KOPT-K1 (cell line): ENCODE data around the gene TCOF1.

Source experiments
- H3K27ac ChIP-seq: fragments of 200-600 bp; sonication (generic); 2 replicates; pipeline ENCODE4 v1.5.1; 2016; ENCODE audit warnings: antibody characterized with exemption, mild to moderate bottlenecking, low read depth, low read length; ENCODE audit not compliant: poor library complexity, severe bottlenecking
- H3K36me3 ChIP-seq: fragments of 200-600 bp; sonication (generic); 2 replicates; pipeline ENCODE4 v1.5.1; 2017; ENCODE audit warnings: antibody characterized with exemption, mild to moderate bottlenecking, low read length, moderate library complexity; ENCODE audit not compliant: insufficient read depth
- H3K9me3 ChIP-seq: fragments of 200-600 bp; sonication (generic); 2 replicates; pipeline ENCODE4 v1.5.1; 2017; ENCODE audit warnings: antibody characterized with exemption, low read length, mild to moderate bottlenecking; ENCODE audit not compliant: insufficient read depth, poor library complexity, severe bottlenecking

The TCOF1 gene

GRCh38 chr5:150339841-150340240 lies 17.7 kb upstream of the TCOF1 start:
- no peaks in the 10 kb centered on the region for H3K36me3 ChIP-seq
- no peaks in the 10 kb centered on the region for H3K9me3 ChIP-seq
- H3K27ac ChIP-seq, result no peak overlapping the region

GRCh38 chr5:150340614-150341255 lies 16.8 kb upstream of the TCOF1 start:
- Histone ChIP-seq H3K9me3 (no peaks in the 10 kb centered on the region), H3K36me3 (no peaks in the 10 kb centered on the region), H3K27ac (no peak overlapping the region)

- no peak overlapping the region for H3K27ac ChIP-seq
- no peaks in the 10 kb centered on the region for H3K9me3 ChIP-seq
- no peaks in the 10 kb centered on the region for H3K36me3 ChIP-seq
Observed at GRCh38 chr5:150341331-150341730, 16.2 kb upstream of the TCOF1 start.

GRCh38 chr5:150341989-150342388 lies 15.5 kb upstream of the TCOF1 start:
- no peak overlapping the region for H3K27ac ChIP-seq
- no peaks in the 10 kb centered on the region for H3K9me3 ChIP-seq
- no peaks in the 10 kb centered on the region for H3K36me3 ChIP-seq

- H3K36me3 ChIP-seq, result no peaks in the 10 kb centered on the region
- no peak overlapping the region for H3K27ac ChIP-seq
- H3K9me3 ChIP-seq, result no peaks in the 10 kb centered on the region
Observed at GRCh38 chr5:150342583-150342982, 14.9 kb upstream of the TCOF1 start.

- Histone ChIP-seq H3K36me3 (no peaks in the 10 kb centered on the region), H3K27ac (no peak overlapping the region)
Observed at GRCh38 chr5:150343994-150344631, 13.4 kb upstream of the TCOF1 start.

GRCh38 chr5:150345716-150346115 lies 11.8 kb upstream of the TCOF1 start:
- H3K27ac ChIP-seq, result no peak overlapping the region
- no peaks in the 10 kb centered on the region for H3K36me3 ChIP-seq
- no peaks in the 10 kb centered on the region for H3K9me3 ChIP-seq

More at GRCh38 chr5:150343994-150344631, 13.4 kb upstream of the TCOF1 start:
- H3K9me3 ChIP-seq, result no peaks in the 10 kb centered on the region

GRCh38 chr5:150346592-150346991 lies 10.9 kb upstream of the TCOF1 start:
- Histone ChIP-seq H3K36me3 (no peaks in the 10 kb centered on the region), H3K9me3 (no peaks in the 10 kb centered on the region), H3K27ac (no peak overlapping the region)

- Histone ChIP-seq H3K27ac (no peak overlapping the region), H3K36me3 (no peaks in the 10 kb centered on the region), H3K9me3 (no peaks in the 10 kb centered on the region)
Observed at GRCh38 chr5:150347003-150347402, 10.5 kb upstream of the TCOF1 start.

GRCh38 chr5:150347451-150347850 lies 10.0 kb upstream of the TCOF1 start:
- Histone ChIP-seq H3K27ac (no peak overlapping the region), H3K36me3 (no peaks in the 10 kb centered on the region), H3K9me3 (no peaks in the 10 kb centered on the region)

- no peaks in the 10 kb centered on the region for H3K9me3 ChIP-seq
- no peak overlapping the region for H3K27ac ChIP-seq
- H3K36me3 ChIP-seq, result no peaks in the 10 kb centered on the region
Observed at GRCh38 chr5:150349681-150350275, 7.7 kb upstream of the TCOF1 start.

- no peaks in the 10 kb centered on the region for H3K9me3 ChIP-seq
- H3K27ac ChIP-seq, result no peak overlapping the region
- H3K36me3 ChIP-seq, result no peaks in the 10 kb centered on the region
Observed at GRCh38 chr5:150350524-150351344, 6.8 kb upstream of the TCOF1 start.

GRCh38 chr5:150352244-150353031 lies 5.1 kb upstream of the TCOF1 start:
- no peak overlapping the region for H3K27ac ChIP-seq

GRCh38 chr5:150353032-150353675 lies 4.3 kb upstream of the TCOF1 start:
- Histone ChIP-seq H3K36me3 (no peaks in the 10 kb centered on the region), H3K9me3 (no peaks in the 10 kb centered on the region), H3K27ac (no peak overlapping the region)

More at GRCh38 chr5:150352244-150353031, 5.1 kb upstream of the TCOF1 start:
- H3K9me3 ChIP-seq, result no peaks in the 10 kb centered on the region
- no peaks in the 10 kb centered on the region for H3K36me3 ChIP-seq
